Measurements from ENCODE around the gene GRB7.
"Not testable (repeated sequence)": the region's sequence is repeated elsewhere in the genome, so short reads cannot be mapped to it uniquely, and the experiment has no call there.

GRB7 gene

DNA sequence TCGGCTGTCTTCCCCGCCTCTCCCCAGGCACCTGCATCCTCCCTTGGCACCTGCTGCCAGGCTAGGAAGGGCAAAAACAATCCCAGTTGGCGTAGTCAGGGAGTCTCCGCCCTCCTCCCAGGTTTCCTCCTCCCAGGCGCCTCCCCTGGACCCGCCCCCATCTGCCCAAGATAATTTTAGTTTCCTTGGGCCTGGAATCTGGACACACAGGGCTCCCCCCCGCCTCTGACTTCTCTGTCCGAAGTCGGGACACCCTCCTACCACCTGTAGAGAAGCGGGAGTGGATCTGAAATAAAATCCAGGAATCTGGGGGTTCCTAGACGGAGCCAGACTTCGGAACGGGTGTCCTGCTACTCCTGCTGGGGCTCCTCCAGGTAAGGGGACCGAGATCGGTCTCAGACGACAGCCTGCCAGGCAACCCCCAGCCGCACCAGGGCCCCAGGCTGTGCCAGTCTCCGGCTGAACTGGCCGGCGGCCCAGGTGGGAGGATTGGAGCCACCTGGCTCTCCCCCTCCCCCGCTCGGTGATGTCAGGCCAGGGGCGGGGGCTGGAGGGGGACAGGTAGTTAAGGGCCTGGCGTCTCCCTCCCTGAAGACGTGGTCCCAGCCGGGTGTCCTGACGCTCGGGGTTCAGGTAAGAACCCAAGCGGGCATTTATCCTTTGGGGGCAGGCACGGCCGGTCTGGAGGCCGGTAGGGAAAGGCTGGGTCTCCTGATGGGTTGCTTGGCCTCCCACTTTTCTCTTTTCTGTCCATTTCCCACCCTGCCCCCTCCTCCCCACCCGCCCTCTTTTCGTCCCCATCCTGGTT, at the start of gene GRB7:
GRB7 (plus strand) TSS at position 179 of the 808 bp plus-strand sequence. CDS start 4,364 bp downstream, outside the sequence.
- peak; percentile 75 to 89 (median 87) for DNase-seq

DNA sequence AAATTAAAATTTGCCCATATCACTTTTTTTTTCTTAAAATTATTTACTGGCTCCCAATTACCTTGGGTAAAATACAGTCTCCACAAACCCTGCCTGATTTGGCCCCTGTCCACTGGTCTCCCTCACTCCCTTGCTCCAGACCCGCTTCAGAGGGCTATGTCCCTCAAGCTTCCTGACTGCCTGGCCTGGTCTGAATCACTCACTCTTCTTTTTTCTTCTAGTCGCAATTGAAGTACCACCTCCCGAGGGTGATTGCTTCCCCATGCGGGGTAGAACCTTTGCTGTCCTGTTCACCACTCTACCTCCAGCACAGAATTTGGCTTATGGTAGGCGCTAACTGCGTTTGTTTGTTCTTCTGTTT, 49.3 kb upstream of the GRB7 start:
- DNase-seq: peak in 2 of 3 experiments; percentile 37 to 67

DNA sequence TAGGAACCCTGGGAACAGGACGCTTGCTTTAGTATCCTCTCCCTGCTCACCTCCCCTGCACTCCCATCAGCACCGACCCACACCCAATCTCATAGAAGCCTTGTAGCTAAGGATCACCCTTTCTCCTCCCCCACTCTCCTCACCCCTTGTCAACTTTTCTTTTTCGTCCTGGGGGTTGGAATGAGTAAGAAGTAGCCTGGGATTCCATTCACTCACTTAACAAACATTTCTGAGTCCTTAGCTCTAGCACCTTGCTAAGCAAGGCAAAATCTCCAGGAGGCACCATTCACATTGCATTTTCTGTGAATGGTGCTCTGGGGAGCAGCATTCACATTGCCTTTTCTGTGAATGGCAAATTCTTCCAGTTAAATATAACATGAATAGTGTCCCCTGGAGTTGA, 48.8 kb upstream of the GRB7 start:
- peak in 2 of 3 experiments; percentile 36 to 55 for DNase-seq

DNA sequence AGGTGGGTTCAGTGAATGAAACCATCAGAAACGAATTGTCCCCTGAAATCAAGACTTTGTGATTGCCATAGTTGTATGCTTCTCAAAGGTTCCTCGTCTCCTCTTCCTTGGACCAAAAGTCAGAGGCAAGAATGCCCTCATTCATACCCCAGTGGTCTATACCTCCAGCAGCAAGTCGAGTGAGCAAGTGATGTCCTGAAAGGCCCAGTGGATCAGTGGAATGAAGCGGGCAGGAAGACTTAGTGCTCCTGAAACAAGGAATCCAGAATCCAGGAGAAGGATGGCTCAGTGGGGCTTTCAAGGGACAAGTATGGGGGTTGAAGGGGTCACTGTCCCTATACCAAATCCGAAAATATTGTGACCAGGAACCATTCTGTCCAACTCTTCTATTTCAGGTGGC, 43.1 kb upstream of the GRB7 start:
- no peak for DNase-seq

DNA sequence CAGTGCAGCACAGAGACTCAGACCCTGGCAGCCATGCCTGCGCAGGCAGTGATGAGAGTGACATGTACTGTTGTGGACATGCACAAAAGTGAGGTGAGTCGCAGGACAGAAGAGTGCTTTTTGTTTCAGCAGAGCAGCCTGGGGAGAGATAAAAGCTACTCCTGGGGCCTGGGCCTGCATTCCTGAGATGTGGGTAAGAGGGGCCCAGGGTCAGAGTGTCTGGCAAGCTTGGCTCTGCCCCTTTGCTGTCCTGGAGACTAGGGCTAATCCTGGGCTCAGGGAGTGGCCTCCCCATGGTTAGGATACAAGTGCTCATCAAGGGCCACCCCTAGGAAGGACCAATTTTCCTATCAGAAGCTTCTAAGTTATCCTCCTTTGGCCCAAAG, 42.7 kb upstream of the GRB7 start:
- DNase-seq: no peak

DNA sequence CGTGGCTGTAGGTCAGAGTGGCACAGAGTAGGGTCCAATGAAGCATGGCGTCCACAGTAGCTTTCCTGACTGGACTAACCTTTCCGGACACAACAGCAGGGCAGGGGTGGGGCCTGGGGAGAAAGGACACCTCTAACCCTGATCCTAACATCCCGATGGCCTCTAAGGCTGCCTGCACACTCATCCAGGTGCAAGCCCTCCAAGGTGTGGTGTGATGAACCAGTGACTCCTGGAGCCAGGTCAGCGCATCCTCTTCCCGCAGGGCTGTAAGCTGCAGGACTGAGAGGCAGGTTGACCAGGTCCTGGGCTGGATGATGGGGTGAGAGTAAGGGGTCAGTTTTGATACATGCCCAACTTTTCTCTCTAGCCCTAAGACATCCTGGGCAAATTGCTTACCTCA, 41.0 kb upstream of the GRB7 start:
- no peak for DNase-seq

DNA sequence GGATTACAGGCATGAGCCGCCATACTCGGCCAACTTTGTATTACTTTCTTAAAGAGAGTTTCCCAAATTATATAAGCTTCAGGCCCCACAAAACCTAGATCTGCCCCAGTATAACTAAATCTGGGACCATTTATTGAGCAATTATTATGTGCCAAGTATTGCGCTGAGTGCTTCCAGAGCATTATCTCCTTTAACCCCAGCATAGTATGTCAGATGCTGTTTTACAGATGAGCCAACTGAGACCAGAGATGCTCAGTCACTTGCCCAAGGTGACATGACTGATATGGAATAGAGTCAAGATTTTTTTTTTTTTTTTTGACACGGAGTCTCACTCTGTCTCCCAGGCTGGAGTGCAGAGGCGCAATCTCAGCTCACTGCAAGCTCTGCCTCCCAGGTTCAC, 39.8 kb upstream of the GRB7 start:
- DNase-seq: no peak

DNA sequence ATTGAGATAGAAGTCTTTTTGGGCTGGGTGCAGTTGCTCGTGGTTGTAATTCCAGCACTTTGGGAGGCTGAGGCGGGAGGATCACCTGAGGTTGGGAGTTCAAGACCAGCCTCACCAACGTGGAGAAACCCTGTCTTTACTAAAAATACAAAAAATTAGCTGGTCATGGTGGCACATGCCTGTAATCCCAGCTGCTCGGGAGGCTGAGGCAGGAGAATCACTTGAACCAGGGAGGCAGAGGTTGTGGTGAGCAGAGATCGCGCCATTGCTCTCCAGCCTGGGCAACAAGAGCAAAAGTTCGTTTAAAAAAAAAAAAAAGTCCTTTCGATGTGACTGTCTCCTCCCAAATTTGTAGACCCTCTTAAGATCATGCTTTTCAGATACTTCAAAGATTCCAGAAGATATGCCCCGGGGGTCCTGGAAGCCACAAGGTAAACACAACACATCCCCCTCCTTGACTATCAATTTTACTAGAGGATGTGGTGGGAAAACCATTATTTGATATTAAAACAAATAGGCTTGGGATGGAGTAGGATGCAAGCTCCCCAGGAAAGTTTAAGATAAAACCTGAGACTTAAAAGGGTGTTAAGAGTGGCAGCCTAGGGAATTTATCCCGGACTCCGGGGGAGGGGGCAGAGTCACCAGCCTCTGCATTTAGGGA, 38.5 kb upstream of the GRB7 start:
- not testable (repeated sequence) for DNase-seq

DNA sequence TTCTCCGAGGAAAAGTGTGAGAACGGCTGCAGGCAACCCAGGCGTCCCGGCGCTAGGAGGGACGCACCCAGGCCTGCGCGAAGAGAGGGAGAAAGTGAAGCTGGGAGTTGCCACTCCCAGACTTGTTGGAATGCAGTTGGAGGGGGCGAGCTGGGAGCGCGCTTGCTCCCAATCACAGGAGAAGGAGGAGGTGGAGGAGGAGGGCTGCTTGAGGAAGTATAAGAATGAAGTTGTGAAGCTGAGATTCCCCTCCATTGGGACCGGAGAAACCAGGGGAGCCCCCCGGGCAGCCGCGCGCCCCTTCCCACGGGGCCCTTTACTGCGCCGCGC, 38.0 kb upstream of the GRB7 start, which contains the start of gene ERBB2:
ERBB2 (plus strand) TSS at position 247 of the 330 bp plus-strand sequence. CDS start 175 bp downstream, outside the sequence.
- DNase-seq: no peak

DNA sequence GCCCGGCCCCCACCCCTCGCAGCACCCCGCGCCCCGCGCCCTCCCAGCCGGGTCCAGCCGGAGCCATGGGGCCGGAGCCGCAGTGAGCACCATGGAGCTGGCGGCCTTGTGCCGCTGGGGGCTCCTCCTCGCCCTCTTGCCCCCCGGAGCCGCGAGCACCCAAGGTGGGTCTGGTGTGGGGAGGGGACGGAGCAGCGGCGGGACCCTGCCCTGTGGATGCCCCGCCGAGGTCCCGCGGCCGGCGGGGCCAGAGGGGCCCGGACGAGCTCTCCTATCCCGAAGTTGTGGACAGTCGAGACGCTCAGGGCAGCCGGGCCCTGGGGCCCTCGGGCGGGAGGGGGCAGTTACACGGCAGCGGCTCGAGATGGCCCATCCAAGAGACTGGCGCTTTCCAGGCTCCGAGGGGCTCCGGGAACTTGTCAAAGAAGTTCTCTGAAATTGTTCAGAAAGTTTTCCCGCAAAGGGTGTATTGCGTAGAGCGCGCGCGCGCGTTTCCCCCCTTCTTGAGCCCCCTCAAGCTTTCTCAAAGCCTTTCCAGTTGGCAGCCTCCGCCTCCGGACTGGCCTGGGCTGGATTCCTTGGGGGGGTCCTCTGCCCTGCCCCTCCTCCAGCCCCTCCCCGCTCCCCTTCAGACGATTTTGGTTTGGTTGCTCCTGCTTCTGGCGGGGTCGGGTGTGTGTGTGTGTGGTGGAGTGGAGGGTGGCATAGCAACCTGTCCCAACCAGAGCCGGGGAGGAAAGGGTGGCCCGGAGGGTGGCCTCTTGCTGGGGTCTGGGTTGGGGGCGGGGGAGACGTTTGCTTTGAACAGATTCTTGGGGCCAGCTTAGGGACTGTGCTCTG, 37.4 kb upstream of the GRB7 start:
- no peak for DNase-seq

DNA sequence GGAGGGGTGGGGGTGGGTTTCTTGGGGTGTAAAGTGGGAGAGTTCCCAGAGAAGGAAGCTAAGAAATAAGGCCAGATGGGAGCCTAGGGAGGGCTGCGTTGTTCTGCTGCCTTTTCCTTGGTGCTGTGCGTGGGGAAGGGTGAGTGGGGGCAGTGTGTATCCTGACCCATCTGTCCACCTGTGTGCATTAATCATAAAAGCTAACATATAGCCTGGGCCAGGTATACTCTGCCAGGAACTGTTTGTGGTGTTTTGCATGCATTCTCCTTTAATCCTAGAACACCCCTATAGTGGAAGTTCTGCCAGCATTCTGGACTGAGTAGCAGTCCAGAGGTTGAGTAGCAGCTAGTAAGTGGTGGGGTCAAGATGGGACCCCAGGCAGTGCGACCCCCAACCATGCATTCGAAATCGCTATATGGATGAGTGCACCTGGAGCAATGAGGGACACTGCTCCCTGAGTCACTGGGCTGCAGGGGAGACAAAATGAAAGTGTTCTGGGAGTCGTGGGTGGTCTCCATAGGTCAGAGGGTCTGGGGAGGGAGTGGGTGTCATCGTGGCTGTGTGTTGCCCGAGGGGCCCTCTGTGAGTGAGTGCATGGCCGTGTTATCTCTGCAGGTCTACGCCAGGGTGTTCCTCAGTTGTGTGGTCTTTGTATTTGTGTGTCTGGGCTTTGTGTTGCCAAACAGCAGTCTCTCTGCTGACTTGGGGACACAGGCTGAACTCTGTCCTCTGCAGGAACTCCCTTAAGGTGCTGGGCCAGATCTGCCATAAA, 36.5 kb upstream of the GRB7 start:
- no peak for DNase-seq

DNA sequence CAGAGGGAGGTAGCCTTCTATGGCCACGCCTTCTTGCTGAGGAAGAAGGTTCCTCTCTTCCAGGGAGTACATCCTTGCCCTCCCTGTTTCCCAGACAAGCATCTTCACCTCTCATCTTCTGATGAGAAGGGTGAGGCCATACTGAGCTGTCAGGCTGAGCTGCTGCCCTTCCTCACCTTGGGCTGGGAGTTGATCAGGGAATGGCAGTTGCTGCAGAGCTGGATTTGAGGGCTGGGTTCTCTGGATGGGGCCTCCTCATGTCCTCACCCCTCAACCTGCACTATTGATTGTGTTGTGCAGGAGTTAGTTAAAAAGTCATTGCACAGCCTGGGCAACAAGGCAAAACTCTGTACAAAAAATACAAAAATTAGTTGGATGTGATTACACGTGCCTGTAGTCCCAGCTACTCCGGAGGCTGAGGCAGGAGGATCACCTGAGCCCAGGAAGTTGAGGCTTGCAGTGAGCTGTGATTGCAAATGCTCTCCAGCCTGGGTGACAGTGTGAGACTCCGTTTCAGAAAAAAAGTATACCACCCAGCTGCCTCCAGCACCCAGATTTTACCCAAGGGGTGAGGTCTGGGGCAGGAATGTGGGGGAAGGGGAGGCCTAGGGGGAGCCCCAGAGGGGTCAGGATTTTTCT, 35.8 kb upstream of the GRB7 start:
- no peak for DNase-seq

DNA sequence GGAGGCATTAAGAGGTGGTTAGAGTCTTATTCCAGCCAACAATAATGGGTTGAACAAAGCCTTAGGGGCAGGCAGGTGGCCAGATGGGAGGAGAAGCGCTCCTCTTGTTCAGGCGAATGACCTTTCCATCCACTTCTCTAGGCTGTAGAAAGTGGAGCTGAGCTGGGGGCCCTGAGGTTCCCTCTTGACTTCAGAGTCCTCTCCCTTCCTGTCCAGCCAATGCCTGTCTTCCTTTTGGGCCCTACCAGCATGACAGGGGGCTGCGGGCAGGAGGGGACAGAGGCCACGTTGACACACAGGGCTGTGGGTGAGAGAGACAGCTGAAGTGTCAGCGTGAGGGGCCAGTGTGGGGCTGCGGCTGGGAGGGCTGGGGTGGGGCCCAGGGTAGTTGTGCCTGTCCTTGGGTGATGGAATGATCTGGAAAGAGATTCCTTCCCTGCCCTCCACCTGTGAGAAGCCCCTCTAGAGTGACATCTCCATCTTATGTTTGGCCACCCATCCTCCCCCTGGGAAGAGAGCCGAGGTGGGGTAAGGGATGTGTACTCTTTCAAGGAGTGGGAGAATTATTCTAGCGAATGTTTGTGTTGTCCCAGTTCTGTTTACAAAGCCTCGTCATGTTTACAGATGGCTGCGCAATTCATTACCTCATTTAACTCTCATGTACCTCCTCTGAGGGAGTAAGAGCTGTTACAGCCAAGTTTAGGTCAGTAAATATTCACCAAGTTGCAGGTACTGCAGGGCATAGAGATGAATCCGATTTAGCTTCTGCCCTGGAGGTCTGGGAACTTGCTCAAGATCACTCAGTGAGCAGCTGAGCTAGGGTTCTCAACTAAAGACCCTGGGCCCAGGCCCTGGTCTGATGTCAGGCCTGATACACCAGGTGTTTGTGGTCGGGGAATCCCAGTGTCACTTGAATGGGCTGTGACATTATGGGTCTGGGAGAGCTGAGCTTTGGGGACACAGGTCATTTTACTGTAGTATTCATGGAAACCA, 34.5 kb upstream of the GRB7 start:
- DNase-seq: peak in 1 of 3 experiments; percentile 10

DNA sequence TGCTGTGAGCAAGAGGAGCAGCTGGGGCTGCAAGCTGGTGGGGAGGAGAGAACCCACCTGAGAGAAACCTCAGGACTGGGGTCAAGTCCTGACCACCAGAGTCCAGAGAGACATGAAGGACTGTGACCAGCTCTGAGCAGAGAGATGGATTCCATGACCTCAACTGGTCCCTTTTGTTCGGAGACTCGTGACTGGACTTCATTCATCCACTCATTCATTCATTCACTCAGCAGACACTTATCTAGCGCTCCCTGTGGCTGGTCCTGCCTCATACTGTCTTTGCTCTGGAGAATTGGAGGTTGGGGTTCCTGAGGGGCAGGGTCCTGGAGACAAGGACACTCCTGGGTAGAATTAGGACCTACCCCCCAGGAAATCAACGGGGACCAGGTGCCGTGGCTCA, 33.8 kb upstream of the GRB7 start:
- DNase-seq: no peak

DNA sequence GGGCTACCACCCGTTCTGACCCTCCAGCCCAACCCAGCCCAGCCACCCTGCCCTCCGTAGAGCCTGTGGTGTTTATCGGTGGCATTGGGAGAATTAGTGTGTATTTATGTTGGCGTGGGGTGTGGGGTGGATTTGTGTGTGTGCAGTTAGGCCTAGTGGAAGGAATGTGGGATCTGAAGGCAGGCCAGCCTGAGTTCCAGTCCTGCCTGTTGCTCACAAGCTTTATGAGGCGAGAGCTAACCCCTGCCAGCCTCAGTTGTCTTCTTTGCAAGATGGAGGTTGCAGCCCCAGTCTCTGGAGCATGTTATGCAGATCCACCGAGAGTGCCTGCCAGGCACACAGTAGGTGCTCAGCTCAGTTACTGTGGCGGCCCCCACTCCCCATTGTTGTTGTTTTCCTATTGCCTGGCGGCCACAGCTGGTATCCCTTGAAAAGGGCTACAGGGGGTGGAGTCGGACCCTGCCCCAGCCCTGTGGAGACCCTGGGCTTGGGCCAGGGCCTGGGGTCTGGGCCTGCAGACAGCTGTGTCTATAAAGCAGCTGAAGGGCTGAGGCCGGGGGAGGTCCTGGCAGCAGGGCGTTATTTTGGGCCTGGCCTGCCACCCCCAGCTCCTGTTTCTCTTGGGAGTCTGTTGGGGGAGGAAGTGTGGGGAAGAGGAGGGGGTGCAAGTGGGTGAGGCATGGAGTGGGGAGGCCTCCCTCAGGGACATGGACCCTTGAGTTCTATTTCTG, 32.8 kb upstream of the GRB7 start:
- DNase-seq: no peak

DNA sequence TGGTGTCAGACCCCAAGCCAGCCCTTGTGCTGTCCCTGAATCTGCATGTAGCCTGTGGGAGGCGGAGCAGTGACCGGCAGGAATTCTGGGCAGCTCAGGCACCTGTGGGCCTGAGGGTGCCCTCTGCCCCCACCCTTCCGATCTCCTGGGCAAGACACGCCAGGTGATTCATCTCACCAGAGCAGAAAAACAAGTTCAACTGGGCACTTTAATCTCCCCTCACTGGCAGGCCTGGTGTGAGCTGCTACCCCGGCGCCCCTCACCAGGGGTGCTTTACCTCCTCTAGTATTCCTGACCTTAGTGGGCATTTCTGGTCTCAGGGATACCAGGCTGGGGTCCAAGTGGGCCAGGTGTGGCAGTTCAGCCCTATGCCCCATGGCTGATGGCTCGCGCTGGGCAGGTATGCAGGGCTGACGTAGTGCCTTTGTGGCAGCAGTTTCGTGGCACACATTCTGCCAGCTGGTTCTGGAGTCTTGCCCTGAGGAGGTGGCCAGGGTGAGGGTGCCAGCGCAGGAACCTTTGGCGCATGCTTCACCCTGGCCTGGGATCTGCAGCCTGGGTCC, 31.9 kb upstream of the GRB7 start:
- peak in 2 of 3 experiments; percentile 50 to 73 for DNase-seq

DNA sequence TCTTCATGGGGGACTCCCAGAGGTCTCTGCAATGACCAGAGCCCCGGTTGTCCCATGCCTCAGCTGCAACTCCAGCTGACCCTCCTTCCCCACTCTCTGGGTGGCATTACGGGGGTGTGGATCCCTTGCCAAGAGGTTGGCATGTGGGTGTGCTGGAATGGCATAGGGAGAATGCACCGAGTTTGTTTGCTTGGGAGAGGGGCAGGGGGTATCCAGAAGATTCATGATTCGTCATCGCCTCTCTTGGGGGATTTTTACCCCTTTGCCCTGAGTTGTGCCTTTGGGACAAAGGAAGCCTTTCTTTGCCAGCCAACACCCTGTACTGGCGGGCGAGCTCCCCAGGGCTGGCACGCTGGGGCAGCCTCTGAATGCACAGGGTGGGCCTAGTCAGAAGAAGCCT, 31.4 kb upstream of the GRB7 start:
- DNase-seq: no peak

DNA sequence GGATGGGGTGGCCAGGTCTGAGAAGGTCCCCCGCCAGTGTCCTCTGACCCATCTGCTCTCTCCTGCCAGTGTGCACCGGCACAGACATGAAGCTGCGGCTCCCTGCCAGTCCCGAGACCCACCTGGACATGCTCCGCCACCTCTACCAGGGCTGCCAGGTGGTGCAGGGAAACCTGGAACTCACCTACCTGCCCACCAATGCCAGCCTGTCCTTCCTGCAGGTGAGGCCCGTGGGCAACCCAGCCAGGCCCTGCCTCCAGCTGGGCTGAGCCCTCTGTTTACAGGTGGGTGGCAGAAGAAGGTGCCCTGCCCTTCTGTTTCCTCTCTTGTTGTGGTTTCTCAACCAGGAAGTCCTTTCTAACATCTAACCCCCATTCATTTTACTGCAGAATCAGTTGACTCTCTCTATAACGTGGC, 30.8 kb upstream of the GRB7 start:
- DNase-seq: no peak

DNA sequence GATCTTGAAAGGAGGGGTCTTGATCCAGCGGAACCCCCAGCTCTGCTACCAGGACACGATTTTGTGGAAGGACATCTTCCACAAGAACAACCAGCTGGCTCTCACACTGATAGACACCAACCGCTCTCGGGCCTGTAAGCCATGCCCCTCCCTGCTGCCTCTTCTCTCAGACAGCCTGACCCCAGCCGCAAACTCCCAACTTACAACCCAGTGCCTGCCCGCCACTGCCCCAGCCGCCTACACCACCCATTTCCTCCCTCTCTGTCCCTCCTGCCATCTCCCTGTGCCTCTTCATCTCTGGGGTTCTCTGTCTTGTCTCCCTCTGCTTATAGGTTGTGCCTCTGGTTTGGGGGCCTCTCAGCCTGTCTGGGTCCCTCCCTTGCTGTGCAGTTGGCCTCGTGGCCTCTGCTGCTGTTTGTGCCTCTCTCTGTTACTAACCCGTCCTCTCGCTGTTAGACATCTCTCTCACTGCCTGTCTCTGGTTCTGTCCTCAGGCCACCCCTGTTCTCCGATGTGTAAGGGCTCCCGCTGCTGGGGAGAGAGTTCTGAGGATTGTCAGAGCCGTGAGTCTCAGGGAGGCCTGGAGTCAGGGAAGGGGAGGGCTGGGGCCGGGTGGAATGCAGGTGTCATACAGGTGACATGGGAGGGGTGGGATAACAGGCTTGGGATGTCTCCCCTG, 28.3 kb upstream of the GRB7 start:
- no peak for DNase-seq

Measured in NCI-H1417 (cell line).